ENCODE measurements around the gene DENND6B.

DNA sequence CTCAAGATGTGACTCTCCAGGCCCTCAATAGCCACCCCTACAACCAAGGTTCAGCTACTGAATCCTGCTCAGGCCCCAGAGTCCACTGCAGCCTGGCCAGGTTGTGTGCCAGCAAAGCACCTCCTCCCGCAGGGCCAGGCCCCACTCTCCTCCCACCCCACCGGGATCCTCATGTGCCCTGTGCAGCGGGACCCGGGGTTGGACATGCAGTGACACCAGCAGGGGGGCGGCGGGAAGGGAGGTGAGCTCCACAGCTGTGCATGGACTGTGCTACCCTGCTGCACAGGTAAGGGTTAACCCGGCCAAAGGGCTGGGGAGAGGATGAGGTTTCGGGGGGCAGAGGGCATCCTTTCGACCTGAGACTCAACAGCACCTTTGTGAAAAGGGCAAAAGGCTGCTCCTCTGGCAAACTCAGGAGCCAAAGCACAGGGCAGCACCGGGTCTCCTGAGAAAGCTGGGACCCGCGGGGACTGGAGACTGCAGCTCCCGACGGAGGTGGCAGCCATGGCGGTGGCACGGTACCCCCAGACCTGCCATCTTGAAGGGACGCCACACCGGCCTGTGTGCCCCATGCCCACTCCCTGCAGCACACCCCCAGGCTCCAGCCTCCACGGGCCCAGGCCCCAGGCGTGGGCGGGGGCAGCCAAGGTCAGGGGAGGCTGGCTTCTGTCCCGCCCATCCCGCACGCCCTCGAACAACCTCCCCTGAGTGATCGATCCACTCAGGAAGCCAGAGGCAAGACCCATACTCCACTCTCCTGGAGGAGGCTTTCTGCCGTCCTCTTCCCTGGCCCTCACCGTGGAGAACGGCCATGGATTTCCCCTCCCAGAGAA lies 29.9 kb downstream of the DENND6B start:
- TF ChIP-seq POLR2A (IDR thresholded peaks at IDR 0.05): no peak
- TF ChIP-seq, protein P1, sequence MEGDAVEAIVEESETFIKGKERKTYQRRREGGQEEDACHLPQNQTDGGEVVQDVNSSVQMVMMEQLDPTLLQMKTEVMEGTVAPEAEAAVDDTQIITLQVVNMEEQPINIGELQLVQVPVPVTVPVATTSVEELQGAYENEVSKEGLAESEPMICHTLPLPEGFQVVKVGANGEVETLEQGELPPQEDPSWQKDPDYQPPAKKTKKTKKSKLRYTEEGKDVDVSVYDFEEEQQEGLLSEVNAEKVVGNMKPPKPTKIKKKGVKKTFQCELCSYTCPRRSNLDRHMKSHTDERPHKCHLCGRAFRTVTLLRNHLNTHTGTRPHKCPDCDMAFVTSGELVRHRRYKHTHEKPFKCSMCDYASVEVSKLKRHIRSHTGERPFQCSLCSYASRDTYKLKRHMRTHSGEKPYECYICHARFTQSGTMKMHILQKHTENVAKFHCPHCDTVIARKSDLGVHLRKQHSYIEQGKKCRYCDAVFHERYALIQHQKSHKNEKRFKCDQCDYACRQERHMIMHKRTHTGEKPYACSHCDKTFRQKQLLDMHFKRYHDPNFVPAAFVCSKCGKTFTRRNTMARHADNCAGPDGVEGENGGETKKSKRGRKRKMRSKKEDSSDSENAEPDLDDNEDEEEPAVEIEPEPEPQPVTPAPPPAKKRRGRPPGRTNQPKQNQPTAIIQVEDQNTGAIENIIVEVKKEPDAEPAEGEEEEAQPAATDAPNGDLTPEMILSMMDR (IDR thresholded peaks at IDR 0.05): no peak
